Colonic mucosa (tissue), 4 donors: ENCODE data around the gene IMPA2. TPM values are rescaled to one million over a fixed set of nuclear protein-coding genes. Genes with fewer than 3 reads are reported as not detected.

Source experiments
- DNase-seq: peaks from one replicate; pipeline ENCODE4 v3.0.0-alpha.2; 2020
- H3K27ac ChIP-seq: fragments of 200-600 bp; one replicate; pipeline ENCODE4 v1.8.0; 2021
- H3K27me3 ChIP-seq: fragments of 200-600 bp; one replicate; pipeline ENCODE4 v1.8.0; 2021
- H3K36me3 ChIP-seq: fragments of 200-600 bp; one replicate; pipeline ENCODE4 v1.8.0; 2021
- H3K4me1 ChIP-seq: fragments of 200-600 bp; one replicate; pipeline ENCODE4 v1.8.0; 2021; ENCODE audit warnings: mild to moderate bottlenecking
- H3K4me3 ChIP-seq: fragments of 200-600 bp; one replicate; pipeline ENCODE4 v1.8.0; 2021
- H3K9ac ChIP-seq, 2 donors: one replicate each; pipeline ENCODE4 v1.7.0; 2013; ENCODE audit warnings: control low read depth in 2 of 2, low read depth in 2 of 2, low read length in 2 of 2
- H3K9me3 ChIP-seq: fragments of 200-600 bp; one replicate; pipeline ENCODE4 v1.8.0; 2021
- CTCF ChIP-seq: fragments of 200-600 bp; IDR thresholded peaks from one replicate; pipeline ENCODE4 v1.8.0; 2022; ENCODE audit warnings: antibody characterized with exemption, mild to moderate bottlenecking
- intact Hi-C: fragments of 100-400 bp; cut with DNase I; formaldehyde crosslinking; loops from one replicate; pipeline ENCODE4 v1.14.1; 2022
- total RNA-seq, 2 donors: library from RNA; stranded (reverse); fragmentation: NEBNext Ultra II Directional in 1 of 2; extraction: Animal tissue kit (Norgen Biotek cat#: 25700) in 1 of 2; gene quantifications; one replicate each; pipeline ENCODE4 v1.2.1, GENCODE V29; 2021
- donor health status: healthy.
- donor health status: DM: no; HTN: no; CAD: no.
- donor health status: DM: no; HTN: no; CAD: no.

Gene IMPA2
- total RNA-seq, 2 donors from 2014 or later: 150 to 201 TPM

GRCh38 chr18:11991021-11991795 lies 9.9 kb downstream of the IMPA2 start:
- intact Hi-C loops: no loop called here
- Histone ChIP-seq H3K36me3 (no peaks in the 10 kb centered on the region), H3K27ac (no peak overlapping the region), H3K4me3 (no peak overlapping the region), H3K9ac (no peak overlapping the region), H3K27me3 (no peaks in the 10 kb centered on the region), H3K4me1 (peaks cover 28% of the 10 kb centered on the region), H3K9me3 (no peaks in the 10 kb centered on the region)
- no peak for TF ChIP-seq CTCF
- DNase-seq: no peak

- intact Hi-C loops: no loop called here
- Histone ChIP-seq H3K9me3 (no peaks in the 10 kb centered on the region), H3K27me3 (no peaks in the 10 kb centered on the region), H3K27ac (no peak overlapping the region), H3K36me3 (no peaks in the 10 kb centered on the region), H3K4me3 (no peak overlapping the region), H3K4me1 (peaks cover 30% of the 10 kb centered on the region), H3K9ac (no peak overlapping the region)
- no peak for TF ChIP-seq CTCF
- DNase-seq: no peak
These were observed 10.9 kb downstream of the IMPA2 start for GRCh38 chr18:11992096-11992790.

- peaks cover 30% of the 10 kb centered on the region for H3K4me1 ChIP-seq
- no peak overlapping the region for H3K9ac ChIP-seq
- no peak for TF ChIP-seq CTCF
- no peak overlapping the region for H3K4me3 ChIP-seq
- H3K9me3 ChIP-seq: no peaks in the 10 kb centered on the region
- H3K27me3 ChIP-seq: no peaks in the 10 kb centered on the region
- DNase-seq: no peak
- intact Hi-C loops: no loop called here
- peak overlapping the region; percentile 60 for H3K27ac ChIP-seq
- no peaks in the 10 kb centered on the region for H3K36me3 ChIP-seq
These were observed 12.1 kb downstream of the IMPA2 start for GRCh38 chr18:11993264-11993916.

- Histone ChIP-seq H3K27ac (peak overlapping the region; percentile 60), H3K9ac (peak overlapping the region in 1 of 2 donors; percentile 55), H3K4me3 (no peak overlapping the region), H3K4me1 (peaks cover 24% of the 10 kb centered on the region), H3K9me3 (no peaks in the 10 kb centered on the region), H3K27me3 (no peaks in the 10 kb centered on the region), H3K36me3 (no peaks in the 10 kb centered on the region)
- intact Hi-C loops: loop anchor here (2.0 kb wide), 1 partner anchor 58 kb away; no protein-coding TSS in a partner anchor
- peak; percentile 71 for DNase-seq
- TF ChIP-seq CTCF: no peak
These were observed 13.0 kb downstream of the IMPA2 start for GRCh38 chr18:11994336-11994702.

GRCh38 chr18:11994703-11995444 lies 13.6 kb downstream of the IMPA2 start:
- Histone ChIP-seq H3K4me3 (no peak overlapping the region), H3K4me1 (peaks cover 26% of the 10 kb centered on the region), H3K27ac (peak overlapping the region; percentile 60), H3K36me3 (no peaks in the 10 kb centered on the region), H3K9me3 (no peaks in the 10 kb centered on the region), H3K27me3 (no peaks in the 10 kb centered on the region), H3K9ac (peak overlapping the region; percentile 52 to 55)
- no peak for TF ChIP-seq CTCF
- peak; percentile 57 for DNase-seq
- intact Hi-C loops: loop anchor here (2.0 kb wide), 1 partner anchor 58 kb away; no protein-coding TSS in a partner anchor
